Spleen (tissue), 11 donors: ENCODE data around the gene SIRT7. TPM values are rescaled to one million over a fixed set of nuclear protein-coding genes. Genes with fewer than 3 reads are reported as not detected.

Experiments
- DNase-seq: peaks from one replicate; pipeline ENCODE4 v3.0.0-alpha.2; 2020
- H3K27ac ChIP-seq, 8 donors: fragments of 200-600 bp; sonication (generic) in 7 of 8; 1 replicate in 4 of 8; 2 replicates in 4 of 8; pipeline versions ENCODE4 v1.5.0 to v1.8.0; 2016 to 2021; ENCODE audit warnings: inconsistent platforms in 4 of 8, mild to moderate bottlenecking in 4 of 8, moderate library complexity in 1 of 8
- H3K27me3 ChIP-seq, 7 donors: fragments of 200-600 bp; sonication (generic) in 6 of 7; replicated peaks in 1 of 7; 1 replicate in 4 of 7; 2 replicates in 3 of 7; pipeline versions ENCODE4 v1.5.0 to v1.8.0; 2016 to 2021; ENCODE audit warnings: inconsistent platforms in 3 of 7, mild to moderate bottlenecking in 1 of 7
- H3K36me3 ChIP-seq, 6 donors: fragments of 200-600 bp; sonication (generic) in 5 of 6; 1 replicate in 4 of 6; 2 replicates in 2 of 6; pipeline versions ENCODE4 v1.5.0 to v1.8.0; 2016 to 2021; ENCODE audit warnings: inconsistent platforms in 2 of 6
- H3K4me1 ChIP-seq, 6 donors: fragments of 200-600 bp; sonication (generic) in 5 of 6; 1 replicate in 3 of 6; 2 replicates in 3 of 6; pipeline versions ENCODE4 v1.5.0 to v1.8.0; 2016 to 2021; ENCODE audit warnings: inconsistent platforms in 3 of 6
- H3K4me3 ChIP-seq, 8 donors: fragments of 200-600 bp; sonication (generic) in 7 of 8; 1 replicate in 4 of 8; 2 replicates in 4 of 8; pipeline versions ENCODE4 v1.5.0 to v1.8.0; 2016 to 2021; ENCODE audit warnings: inconsistent platforms in 4 of 8, mild to moderate bottlenecking in 4 of 8, moderate library complexity in 2 of 8
- H3K9me3 ChIP-seq, 8 donors: fragments of 200-600 bp; sonication (generic) in 7 of 8; 1 replicate in 4 of 8; 2 replicates in 4 of 8; pipeline versions ENCODE4 v1.5.0 to v1.8.0; 2016 to 2021; ENCODE audit warnings: inconsistent platforms in 4 of 8
- POLR2A ChIP-seq, 3 donors: fragments of 450-650 bp; IDR thresholded peaks; one replicate each; pipeline ENCODE4 v1.5.1; 2017; ENCODE audit warnings: antibody characterized with exemption in 3 of 3, mild to moderate bottlenecking in 1 of 3
- POLR2AphosphoS5 ChIP-seq, 3 donors: sonication (generic); formaldehyde crosslinking; IDR thresholded peaks; one replicate each; pipeline ENCODE4 v1.5.1; 2017; ENCODE audit warnings: antibody characterized with exemption in 3 of 3
- WGBS, 5 donors: extraction: QIAGEN DNeasy Blood & Tissue Kit in 3 of 5; methylation state at CpG; one replicate each; pipeline versions ENCODE4 v1.1.5 to v1.1.7; 2013 to 2018; 5-methylcytosine and 5-hydroxymethylcytosine counted together
- intact Hi-C: fragments of 100-400 bp; cut with DNase I; formaldehyde crosslinking; loops from one replicate; pipeline ENCODE4 v1.15.0; 2023; ENCODE audit warnings: low total_unique reads
- polyA plus RNA-seq, 3 donors: library from polyadenylated mRNA; stranded (reverse); fragments of 200-250 nt; gene quantifications; one replicate each; pipeline ENCODE4 v1.2.1, GENCODE V29; 2013
- total RNA-seq, 7 donors: library from RNA; depleted of rRNA in 3 of 7; stranded (reverse); fragments of >200 nt in 3 of 7; fragmentation: NEBNext Ultra II Directional in 4 of 7; extraction: Animal tissue kit (Norgen Biotek cat#: 25700) in 4 of 7; gene quantifications; one replicate each; pipeline versions ENCODE4 v1.1.0 to v1.2.1, GENCODE V29; 2016 to 2021
- TF ChIP-seq, protein P1 (sequence below), 11 experiments: fragments of 200-600 bp in 7 of 11; fragments of 450-650 bp in 4 of 11; sonication (generic) in 4 of 11; IDR thresholded peaks in 8 of 11; conservative IDR thresholded peaks in 3 of 11; 1 replicate in 7 of 11; 2 replicates in 4 of 11; pipeline versions ENCODE4 v1.4.0 to v1.8.0; 2016 to 2021; ENCODE audit warnings: antibody characterized with exemption in 11 of 11, inconsistent platforms in 4 of 11, mild to moderate bottlenecking in 1 of 11
- donor health status: healthy with polysubstance abuse.
- donor health status: DM: no; HTN: no; CAD: no; lungs with moderate emphysema.
- donor health status: DM: no; HTN: no; CAD: no.
- donor health status: Bipolar disorder and iron deficiency.
- donor health status: healthy.
- donor health status: DM: no; HTN: no; CAD: no.
- donor health status: DM: yes; HTN: yes; CAD: no.

The SIRT7 gene
- total and polyA plus RNA-seq, 10 donors, result 28.5 to 54.5 (median 39.1) TPM

DNA sequence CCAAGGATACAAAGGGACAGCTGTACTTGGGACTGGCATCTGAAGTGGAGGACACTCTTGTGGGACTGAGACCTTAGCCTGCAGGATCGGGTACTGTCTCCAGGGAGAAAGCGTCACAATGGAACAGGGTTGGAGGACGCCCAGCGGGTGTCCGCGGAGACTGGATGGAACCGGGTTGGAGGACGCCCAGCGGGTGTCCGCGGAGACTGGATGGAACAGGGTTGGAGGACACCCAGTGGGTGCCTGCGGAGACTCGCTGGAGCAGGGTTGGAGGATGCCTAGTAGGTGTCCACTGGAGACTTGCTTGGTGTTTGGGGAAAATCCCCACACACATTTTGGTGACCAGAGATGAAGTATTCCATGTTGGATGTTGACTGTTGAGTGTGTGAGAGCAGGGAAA lies 29.2 kb upstream of the SIRT7 start, which contains the start of gene MYADML2:
Gene MYADML2 (minus strand): TSS at position 45 of the 400 bp plus-strand sequence. CDS start 5,492 bp downstream, outside the sequence.
- WGBS, 5 donors, result 80 to 95% (median 92%) methylated on average over 13 of the region's 13 CpGs
- intact Hi-C loops, result loop anchor here (2.0 kb wide), 1 partner anchor 44 kb away; no protein-coding TSS in a partner anchor
- Histone ChIP-seq H3K4me1 (no peaks in the 10 kb centered on the region), H3K27me3 (peaks cover 0 to 28% (median 0%) of the 10 kb centered on the region in 7 donors), H3K4me3 (no peak within 1 kb of the TSS), H3K27ac (no peak within 1 kb of the TSS), H3K9me3 (no peaks in the 10 kb centered on the region), H3K36me3 (no peaks in the 10 kb centered on the region)
- no peak for DNase-seq
- TF ChIP-seq, protein P1, sequence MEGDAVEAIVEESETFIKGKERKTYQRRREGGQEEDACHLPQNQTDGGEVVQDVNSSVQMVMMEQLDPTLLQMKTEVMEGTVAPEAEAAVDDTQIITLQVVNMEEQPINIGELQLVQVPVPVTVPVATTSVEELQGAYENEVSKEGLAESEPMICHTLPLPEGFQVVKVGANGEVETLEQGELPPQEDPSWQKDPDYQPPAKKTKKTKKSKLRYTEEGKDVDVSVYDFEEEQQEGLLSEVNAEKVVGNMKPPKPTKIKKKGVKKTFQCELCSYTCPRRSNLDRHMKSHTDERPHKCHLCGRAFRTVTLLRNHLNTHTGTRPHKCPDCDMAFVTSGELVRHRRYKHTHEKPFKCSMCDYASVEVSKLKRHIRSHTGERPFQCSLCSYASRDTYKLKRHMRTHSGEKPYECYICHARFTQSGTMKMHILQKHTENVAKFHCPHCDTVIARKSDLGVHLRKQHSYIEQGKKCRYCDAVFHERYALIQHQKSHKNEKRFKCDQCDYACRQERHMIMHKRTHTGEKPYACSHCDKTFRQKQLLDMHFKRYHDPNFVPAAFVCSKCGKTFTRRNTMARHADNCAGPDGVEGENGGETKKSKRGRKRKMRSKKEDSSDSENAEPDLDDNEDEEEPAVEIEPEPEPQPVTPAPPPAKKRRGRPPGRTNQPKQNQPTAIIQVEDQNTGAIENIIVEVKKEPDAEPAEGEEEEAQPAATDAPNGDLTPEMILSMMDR (IDR thresholded peaks at IDR 0.05 in 8 of 11, conservative IDR thresholded peaks at IDR 0.05 in 3 of 11), result no peak
- TF ChIP-seq POLR2AphosphoS5 (IDR thresholded peaks at IDR 0.05), result no peak
- TF ChIP-seq POLR2A (IDR thresholded peaks at IDR 0.05), result no peak

DNA sequence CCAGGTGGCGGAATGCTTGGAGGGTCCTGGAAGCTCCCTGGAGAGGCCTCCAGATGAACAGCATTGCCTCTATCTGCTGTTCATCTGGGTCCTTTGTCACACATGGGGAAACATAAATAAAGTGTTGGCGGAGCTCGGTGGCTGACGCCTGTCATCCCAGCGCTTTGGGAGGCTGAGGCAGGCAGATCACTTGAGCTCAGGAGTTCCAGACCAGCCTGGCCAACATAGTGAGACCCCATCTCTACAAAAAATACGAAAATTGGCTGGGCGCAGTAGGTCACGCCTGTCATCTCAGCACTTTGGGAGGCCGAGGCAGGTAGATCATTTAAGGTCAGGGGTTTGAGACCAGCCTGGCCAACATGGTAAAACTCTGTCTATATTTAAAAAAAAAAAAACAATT lies 26.9 kb upstream of the SIRT7 start:
- intact Hi-C loops, result no loop called here
- DNase-seq, result no peak
- Histone ChIP-seq H3K27me3 (peaks cover 0 to 52% (median 14%) of the 10 kb centered on the region in 7 donors), H3K27ac (no peak overlapping the region), H3K9me3 (no peaks in the 10 kb centered on the region), H3K36me3 (no peaks in the 10 kb centered on the region), H3K4me1 (peaks cover 0 to 3% (median 0%) of the 10 kb centered on the region in 6 donors), H3K4me3 (no peak overlapping the region)
- no peak for TF ChIP-seq POLR2A (IDR thresholded peaks at IDR 0.05)
- TF ChIP-seq, protein P1 (IDR thresholded peaks at IDR 0.05 in 8 of 11, conservative IDR thresholded peaks at IDR 0.05 in 3 of 11), result no peak
- TF ChIP-seq POLR2AphosphoS5 (IDR thresholded peaks at IDR 0.05), result no peak
- 79 to 91% (median 88%) methylated on average over 9 of the region's 9 CpGs for WGBS, 5 donors

DNA sequence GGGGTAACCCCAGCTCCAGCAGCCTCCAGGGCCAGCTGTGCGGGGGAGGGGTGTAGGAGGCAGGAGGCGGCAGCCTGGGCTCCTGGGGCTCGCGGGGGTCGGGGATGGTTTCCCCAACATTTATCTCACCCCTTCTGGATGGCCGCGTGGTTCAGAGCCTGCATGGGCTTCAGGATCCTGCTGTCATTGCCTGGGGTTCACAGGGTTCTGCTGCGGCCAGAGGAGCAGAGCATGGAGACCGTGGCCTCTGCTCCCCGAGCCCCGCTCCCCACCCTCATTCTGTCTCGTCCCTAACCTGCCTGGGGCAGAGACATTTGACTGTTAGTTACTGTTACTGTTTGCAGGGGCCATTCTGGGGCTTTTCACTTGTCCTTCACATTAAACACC lies 24.2 kb upstream of the SIRT7 start:
- TF ChIP-seq POLR2AphosphoS5 (IDR thresholded peaks at IDR 0.05) (no peak), POLR2A (IDR thresholded peaks at IDR 0.05) (no peak)
- TF ChIP-seq, protein P1 (IDR thresholded peaks at IDR 0.05 in 8 of 11, conservative IDR thresholded peaks at IDR 0.05 in 3 of 11), result no peak
- no peak overlapping the region for H3K27ac ChIP-seq
- DNase-seq, result no peak
- intact Hi-C loops, result no loop called here
- peaks cover 0 to 75% (median 21%) of the 10 kb centered on the region in 7 donors for H3K27me3 ChIP-seq
- H3K36me3 ChIP-seq, result no peaks in the 10 kb centered on the region
- no peaks in the 10 kb centered on the region for H3K9me3 ChIP-seq
- no peak overlapping the region for H3K4me3 ChIP-seq
- 52 to 78% (median 66%) methylated on average over 7 to 12 of the region's 12 CpGs for WGBS, 5 donors
- peaks cover 0 to 14% (median 7%) of the 10 kb centered on the region in 6 donors for H3K4me1 ChIP-seq

DNA sequence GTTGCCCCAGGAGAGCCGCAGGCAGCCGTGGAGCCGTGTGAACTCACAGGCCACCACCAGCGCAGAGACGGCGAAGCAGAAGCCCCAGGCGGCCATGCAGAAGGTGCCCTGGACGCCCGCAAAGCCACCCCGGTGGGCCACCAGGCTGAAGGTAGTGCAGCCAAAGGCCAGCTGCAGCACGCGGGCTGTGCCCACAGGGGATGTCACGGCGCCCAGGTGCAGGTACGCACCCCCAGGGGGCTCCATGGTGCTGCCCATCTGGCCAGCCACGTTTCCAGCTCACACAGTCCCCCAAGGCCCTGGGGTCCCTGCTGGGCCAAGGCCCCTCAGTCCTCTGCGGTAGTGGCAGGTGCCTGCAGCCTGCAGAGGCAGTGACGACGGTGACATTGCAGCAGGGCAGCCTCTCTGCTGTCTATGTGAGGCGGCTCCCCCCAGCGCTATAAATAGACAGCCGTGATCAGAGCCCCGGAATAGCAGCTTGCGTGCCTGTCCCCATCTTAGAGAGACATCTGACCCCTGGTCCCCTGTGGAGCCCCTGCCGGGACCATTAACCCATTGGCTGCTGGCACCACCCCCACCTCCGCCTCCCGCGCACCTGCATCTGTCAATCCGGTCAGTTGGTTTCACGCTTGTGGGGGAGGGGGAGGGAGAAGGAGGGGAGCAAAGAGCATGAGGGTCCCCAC lies 23.6 kb upstream of the SIRT7 start:
- intact Hi-C loops, result no loop called here
- no peak overlapping the region for H3K27ac ChIP-seq
- H3K36me3 ChIP-seq, result no peaks in the 10 kb centered on the region
- H3K27me3 ChIP-seq, result peaks cover 0 to 80% (median 21%) of the 10 kb centered on the region in 7 donors
- H3K4me3 ChIP-seq, result no peak overlapping the region
- no peak for TF ChIP-seq POLR2A (IDR thresholded peaks at IDR 0.05)
- no peak for TF ChIP-seq POLR2AphosphoS5 (IDR thresholded peaks at IDR 0.05)
- TF ChIP-seq, protein P1 (IDR thresholded peaks at IDR 0.05 in 8 of 11, conservative IDR thresholded peaks at IDR 0.05 in 3 of 11), result no peak
- 35 to 54% (median 45%) methylated on average over 16 to 30 of the region's 30 CpGs; no CpG with 5 or more reads in 1 of the 5 donors for WGBS, 5 donors
- no peak for DNase-seq
- H3K9me3 ChIP-seq, result no peaks in the 10 kb centered on the region
- H3K4me1 ChIP-seq, result peaks cover 0 to 20% (median 12%) of the 10 kb centered on the region in 6 donors
